HG02798 (cell line): ENCODE measurements around the gene RPA4.
"Not testable (repeated sequence)": the region's sequence is repeated elsewhere in the genome, so short reads cannot be mapped to it uniquely, and the experiment has no call there.

Experiments
- ATAC-seq: cut with Tn5 transposase; IDR thresholded peaks from one replicate; pipeline ENCODE4 v1.9.1; 2021; ENCODE audit warnings: mild to moderate bottlenecking; ENCODE audit not compliant: unreplicated experiment, poor library complexity

RPA4 gene, protein sequence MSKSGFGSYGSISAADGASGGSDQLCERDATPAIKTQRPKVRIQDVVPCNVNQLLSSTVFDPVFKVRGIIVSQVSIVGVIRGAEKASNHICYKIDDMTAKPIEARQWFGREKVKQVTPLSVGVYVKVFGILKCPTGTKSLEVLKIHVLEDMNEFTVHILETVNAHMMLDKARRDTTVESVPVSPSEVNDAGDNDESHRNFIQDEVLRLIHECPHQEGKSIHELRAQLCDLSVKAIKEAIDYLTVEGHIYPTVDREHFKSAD

DNA sequence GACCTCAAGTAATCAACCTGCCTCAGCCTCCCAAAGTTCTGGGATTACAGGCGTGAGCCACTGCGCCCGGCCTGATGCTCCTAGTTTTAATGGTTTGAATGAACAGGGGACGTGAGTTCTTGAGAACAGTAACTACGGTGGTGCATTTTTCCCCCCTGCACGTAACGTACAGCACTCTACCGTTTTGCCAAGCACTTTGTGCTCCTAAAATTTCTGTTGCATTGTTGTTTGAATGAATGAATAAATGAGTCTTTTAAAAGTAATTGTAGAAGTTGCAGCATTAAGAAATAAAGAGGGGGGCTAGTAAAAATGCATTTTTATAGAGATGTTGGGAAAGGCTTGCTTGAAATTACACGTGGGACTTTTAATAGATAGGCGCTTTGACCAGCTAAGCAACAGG, at the start of gene RPA4:
RPA4 (plus strand) TSS at position 301 of the 400 bp plus-strand sequence. CDS start 403 bp downstream, outside the sequence.
- ATAC-seq: no peak

DNA sequence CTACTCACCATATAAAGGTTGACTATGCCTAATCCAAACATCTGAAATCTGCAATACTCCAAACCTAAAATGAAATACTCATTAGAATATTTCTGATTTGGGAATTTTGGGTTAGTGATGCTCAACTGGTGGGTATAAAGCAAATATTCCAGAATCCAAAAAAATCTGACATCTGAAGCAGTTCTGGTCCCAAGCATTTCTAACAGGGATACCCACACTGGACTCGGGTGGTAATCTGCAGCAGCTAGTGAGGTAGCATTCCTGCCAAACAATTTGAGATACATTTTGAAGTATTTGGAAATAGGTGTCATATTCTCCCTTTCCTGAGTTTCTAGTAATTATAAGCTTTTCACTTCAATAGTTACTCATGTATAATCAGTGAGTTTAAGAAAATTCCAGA, 49.6 kb upstream of the RPA4 start:
- ATAC-seq: no peak

GRCh38 chrX:96835660-96836289, 47.9 kb upstream of the RPA4 start:
- peak; percentile 85 for ATAC-seq

DNA sequence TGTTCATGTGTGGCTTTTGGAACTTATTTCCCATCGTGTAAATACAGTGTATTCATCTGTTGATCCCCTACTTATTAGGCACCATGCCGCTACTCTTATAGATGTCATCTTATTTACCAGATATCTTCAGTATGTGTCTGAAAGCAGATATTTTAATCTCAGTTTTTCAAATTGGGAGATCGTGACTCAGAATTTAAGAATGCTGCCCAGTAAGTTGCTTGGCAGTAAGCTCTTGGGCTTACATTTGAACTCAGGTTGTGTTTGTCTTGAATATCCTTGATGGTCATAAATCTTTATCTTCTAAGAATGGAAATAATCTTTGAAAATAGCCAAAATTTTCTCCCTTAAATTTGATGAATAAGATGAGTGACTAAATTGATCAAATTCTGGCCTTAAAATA, 45.9 kb upstream of the RPA4 start:
- no peak for ATAC-seq

DNA sequence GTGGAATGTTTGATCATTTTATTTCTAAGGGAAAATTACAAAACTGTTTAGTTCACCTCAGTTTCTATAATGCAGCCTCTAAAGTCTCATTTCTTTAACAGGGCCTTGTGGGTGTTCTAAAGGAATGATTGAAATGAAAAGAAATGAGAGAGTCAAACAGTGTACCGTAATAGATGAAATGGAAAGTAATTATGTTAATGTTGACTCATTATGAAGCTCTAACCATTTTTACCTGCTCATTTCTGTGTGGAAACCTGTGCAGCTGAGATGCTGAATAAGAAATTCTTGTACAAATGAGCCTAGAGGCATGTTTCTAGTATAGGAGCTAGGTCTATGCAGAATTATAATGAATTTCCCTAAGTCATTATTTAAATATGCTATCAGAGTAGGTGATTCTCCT, 45.2 kb upstream of the RPA4 start:
- ATAC-seq: no peak

DNA sequence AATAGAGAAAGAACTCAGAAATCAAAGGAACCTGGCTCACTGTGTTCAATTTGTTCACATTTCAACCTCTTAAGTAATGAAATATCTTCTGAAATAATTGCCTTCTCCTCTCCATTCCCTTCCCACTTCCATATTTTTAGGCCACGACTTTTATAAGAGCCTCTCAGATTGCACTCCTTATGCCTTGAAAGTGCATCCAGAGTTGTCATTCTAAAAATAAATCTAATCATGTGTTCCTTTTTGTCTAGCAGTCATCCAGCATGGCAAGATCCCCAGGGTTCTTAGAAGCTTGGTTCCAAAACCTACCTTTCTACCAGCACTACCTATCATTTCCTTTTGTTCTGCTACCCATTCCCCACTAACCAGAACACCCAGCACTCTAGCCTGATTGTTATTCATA, 42.4 kb upstream of the RPA4 start:
- no peak for ATAC-seq

- ATAC-seq: not testable (repeated sequence)
These were observed 41.8 kb upstream of the RPA4 start for GRCh38 chrX:96841866-96842265.

DNA sequence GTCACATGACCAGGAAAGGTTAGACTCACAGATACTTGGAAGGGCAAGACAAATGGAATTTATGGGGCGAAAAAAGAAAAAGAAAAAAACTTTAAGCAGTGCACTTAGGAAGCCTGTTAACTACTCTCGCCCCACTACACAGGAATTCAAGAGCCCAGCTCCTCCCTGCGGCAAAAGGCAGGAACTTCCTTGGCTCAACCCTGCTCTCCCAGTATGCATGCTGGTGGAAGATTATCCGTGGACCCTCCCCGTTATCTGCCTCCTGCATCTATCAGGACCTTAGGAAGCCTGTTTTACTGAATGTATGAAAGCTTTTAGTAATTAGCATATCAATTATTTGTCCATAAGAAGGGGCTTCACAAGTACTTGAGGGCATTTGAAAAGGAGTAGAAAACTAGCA, 40.1 kb upstream of the RPA4 start:
- no peak for ATAC-seq

DNA sequence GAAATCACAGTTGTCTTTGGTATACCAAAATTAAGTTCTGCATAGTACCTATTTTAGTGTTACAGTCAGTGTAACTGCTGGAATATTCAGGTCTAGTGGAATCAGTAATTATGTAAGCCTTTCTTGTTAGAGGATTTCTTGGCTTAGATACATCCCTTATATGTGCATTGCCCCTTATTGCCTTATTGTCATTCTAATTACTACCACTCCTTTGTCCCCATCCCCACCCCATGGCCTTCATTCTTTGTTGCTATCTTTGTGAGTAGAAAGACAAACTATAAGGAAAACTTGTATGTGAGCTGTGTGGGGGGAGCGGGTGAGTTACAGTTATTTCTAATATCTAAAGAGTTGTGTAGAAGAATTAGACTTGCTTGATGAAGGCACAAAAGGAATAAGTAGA, 36.9 kb upstream of the RPA4 start:
- ATAC-seq: no peak

DNA sequence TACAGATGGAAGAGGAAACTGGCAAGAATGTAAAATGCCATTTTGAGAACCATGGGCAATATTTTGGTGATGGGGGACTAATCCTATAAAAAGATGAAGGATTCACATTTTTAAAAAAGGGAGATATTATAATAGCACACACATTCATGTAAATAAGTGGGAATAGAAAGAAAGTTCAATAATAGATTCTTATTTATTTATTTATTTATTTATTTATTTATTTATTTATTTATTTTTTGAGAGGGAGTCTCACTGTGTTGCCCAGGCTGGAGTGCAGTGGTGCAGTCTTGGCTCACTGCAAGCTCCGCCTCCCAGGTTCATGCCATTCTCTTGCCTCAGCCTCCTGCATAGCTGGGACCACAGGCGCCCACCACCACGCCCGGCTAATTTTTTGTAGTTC, 24.3 kb upstream of the RPA4 start:
- ATAC-seq: not testable (repeated sequence)

- peak; percentile 70 for ATAC-seq
These were observed 22.5 kb upstream of the RPA4 start for GRCh38 chrX:96861218-96861617.

DNA sequence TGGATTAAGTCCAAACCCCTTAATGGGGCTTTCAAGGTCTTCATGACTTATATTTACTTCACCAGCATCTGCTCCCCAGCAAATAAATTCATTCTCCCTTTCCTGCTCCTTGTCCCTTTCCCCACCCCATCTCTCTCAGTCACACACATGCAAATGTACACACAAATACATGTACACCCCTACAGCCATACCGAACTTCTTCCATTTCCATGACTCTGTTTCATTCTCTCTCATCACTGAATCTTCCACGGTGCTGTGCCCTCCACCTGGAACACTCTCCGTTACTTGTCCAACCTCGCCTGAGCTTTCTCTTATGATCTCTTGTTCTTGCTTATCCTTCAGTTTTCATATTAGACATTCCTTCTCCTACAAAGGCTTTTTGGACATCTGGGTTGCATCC, 22.0 kb upstream of the RPA4 start:
- ATAC-seq: peak; percentile 32

DNA sequence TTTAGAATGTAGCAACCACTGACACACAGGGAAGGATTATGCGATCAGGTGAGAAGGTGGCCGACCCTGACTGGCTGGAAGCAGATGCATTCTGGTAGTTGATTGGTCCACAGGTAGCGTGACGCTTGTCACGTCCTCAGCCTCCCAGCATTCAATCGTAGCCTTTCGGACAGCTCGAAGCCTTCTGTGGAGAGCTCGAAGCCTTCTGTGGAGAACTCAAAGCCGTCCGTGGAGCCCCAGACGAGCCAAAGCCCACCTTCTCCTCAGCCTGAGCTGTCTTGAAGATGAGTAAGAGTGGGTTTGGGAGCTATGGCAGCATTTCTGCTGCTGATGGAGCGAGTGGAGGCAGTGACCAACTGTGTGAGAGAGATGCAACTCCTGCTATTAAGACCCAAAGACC, 319 bp downstream of the RPA4 start:
- no peak for ATAC-seq

DNA sequence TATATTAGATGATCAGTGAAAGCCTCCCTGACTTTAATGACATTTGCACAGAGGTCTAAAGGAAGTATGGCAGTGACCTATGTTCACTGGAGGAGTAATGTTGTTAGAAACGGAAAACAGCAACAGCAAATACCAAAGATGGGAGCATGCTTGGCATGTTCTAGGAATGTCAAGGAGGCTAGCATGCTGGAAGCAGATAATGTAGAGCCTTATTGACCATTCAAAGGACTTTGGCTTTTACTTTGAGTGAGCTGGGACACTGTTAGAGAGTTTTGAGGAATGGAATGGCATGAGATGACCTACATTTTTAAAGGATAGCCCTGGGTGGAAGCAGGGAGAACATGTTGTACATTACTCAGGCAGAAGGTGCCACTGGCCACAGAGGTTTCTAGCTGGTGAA, 6.0 kb downstream of the RPA4 start:
- no peak for ATAC-seq

- no peak for ATAC-seq
These were observed 23.0 kb downstream of the RPA4 start for GRCh38 chrX:96906741-96907140.

GRCh38 chrX:96907516-96908272, 24.0 kb downstream of the RPA4 start:
- no peak for ATAC-seq

GRCh38 chrX:96909291-96909690, 25.6 kb downstream of the RPA4 start:
- ATAC-seq: no peak

DNA sequence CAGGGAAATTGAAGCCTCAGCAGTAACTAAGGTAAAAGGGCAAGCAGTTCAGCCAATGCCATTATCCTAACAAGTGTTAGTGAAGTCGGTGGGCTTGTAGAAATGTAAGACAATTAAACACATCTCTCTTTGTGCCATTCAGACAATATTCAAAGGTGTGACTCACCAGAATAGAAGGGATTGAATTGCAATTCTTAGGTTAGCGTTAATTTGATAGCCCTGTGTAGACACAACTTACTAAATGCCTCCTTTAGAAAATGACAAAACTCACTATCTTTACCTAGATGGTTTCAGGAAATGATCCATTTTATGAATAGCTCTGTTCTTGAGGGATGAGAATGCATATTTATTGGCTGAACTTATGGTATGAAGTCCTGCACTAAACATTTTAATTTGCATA, 35.2 kb downstream of the RPA4 start:
- no peak for ATAC-seq

- ATAC-seq: no peak
These were observed 36.0 kb downstream of the RPA4 start for GRCh38 chrX:96919672-96920071.

DNA sequence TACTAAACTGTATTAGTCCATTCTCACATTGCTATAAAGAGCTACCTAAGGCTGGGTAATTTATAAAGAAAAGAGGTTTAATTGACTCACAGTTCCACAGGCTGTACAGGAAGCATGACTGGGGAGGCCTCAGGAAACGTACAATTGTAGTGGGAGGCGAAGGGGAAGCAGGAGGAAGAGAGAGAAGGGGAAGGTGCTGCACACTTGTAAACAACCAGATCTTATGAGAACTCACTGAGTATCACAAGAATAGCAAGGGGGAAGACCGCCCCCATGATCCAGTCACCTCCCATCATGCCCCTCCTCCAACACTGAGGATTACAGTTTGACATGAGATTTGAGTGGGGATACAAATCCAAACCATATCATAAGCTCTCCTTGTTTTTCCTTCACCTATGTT, 40.9 kb downstream of the RPA4 start:
- no peak for ATAC-seq

GRCh38 chrX:96929036-96929435, 45.3 kb downstream of the RPA4 start:
- no peak for ATAC-seq
